ENCODE measurements around the gene UBE2F. TPM values are rescaled to one million over a fixed set of nuclear protein-coding genes. Genes with fewer than 3 reads are reported as not detected.

The UBE2F gene
- total and polyA plus RNA-seq, 7 experiments from 2014 or later, result 42.5 to 114 (median 52.7) TPM

- Histone ChIP-seq H3K4me3 (ENCODE audit: low read length) (peak overlapping the region; percentile 36), H3K4me1 (ENCODE audit: control insufficient read depth in 2 of 2, insufficient read depth in 2 of 2, low read length in 2 of 2) (peaks cover 12 to 14% of the 10 kb centered on the region in 2 donors), H3K27me3 (ENCODE audit: control insufficient read depth in 2 of 2, insufficient read depth in 2 of 2, low read length in 2 of 2) (no peaks in the 10 kb centered on the region), H3K36me3 (ENCODE audit: control insufficient read depth in 2 of 3, insufficient read depth in 3 of 3, low read length in 3 of 3) (peaks cover 0 to 7% (median 0%) of the 10 kb centered on the region in 3 experiments), H3K27ac (ENCODE audit: low read depth, low read length) (peak overlapping the region; percentile 64), H3K9me3 (ENCODE audit: control insufficient read depth in 2 of 3, low read length in 3 of 3) (no peaks in the 10 kb centered on the region)
- Mint-ChIP-seq H3K4me1 (peaks cover 11 to 52% (median 40%) of the 10 kb centered on the region in 7 donors), H3K9me3 (peaks cover 0 to 1% (median 0%) of the 10 kb centered on the region in 11 donors), H3K27me3 (no peaks in the 10 kb centered on the region), H3K36me3 (peaks cover 0 to 43% (median 30%) of the 10 kb centered on the region in 5 donors), H3K4me3 (peak overlapping the region; percentile 27 to 80 (median 58)), H3K27ac (peak overlapping the region; percentile 46 to 95 (median 81))
- POLR2A ChIA-PET, result interaction anchor here (1.0 to 1.1 kb wide), 2 partner anchors 16 to 43 kb away, joined by 3 read pairs; no protein-coding TSS in a partner anchor
- CTCF ChIA-PET, result interaction anchor here (1.1 kb wide), 1 partner anchor 48 kb away, joined by 3 read pairs; no protein-coding TSS in a partner anchor
- intact Hi-C loops (cut with micrococcal nuclease), result loop anchor here (1.0 to 2.0 kb wide), 3 partner anchors 30 to 62 kb away; no protein-coding TSS in a partner anchor
- DNase-seq (peak in 3 of 9 donors; percentile 26 to 55 (median 35)), ATAC-seq (peak; percentile 58)
These were observed 31.7 kb downstream of the UBE2F start for GRCh38 chr2:237998530-237998929.

GRCh38 chr2:238003234-238004031, 36.6 kb downstream of the UBE2F start:
- no peaks in the 10 kb centered on the region for H3K9me3 ChIP-seq (ENCODE audit: control insufficient read depth in 2 of 3, low read length in 3 of 3)
- Mint-ChIP-seq H3K4me1 (peaks cover 23 to 70% (median 55%) of the 10 kb centered on the region in 7 donors), H3K4me3 (peak overlapping the region; percentile 4 to 67 (median 44)), H3K27me3 (no peaks in the 10 kb centered on the region), H3K9me3 (peaks cover 0 to 1% (median 0%) of the 10 kb centered on the region in 11 donors), H3K27ac (peak overlapping the region; percentile 5 to 87 (median 74)), H3K36me3 (peaks cover 2 to 52% (median 40%) of the 10 kb centered on the region in 5 donors)
- no peaks in the 10 kb centered on the region for H3K36me3 ChIP-seq (ENCODE audit: control insufficient read depth in 2 of 3, insufficient read depth in 3 of 3, low read length in 3 of 3)
- H3K27me3 ChIP-seq (ENCODE audit: control insufficient read depth in 2 of 2, insufficient read depth in 2 of 2, low read length in 2 of 2), result no peaks in the 10 kb centered on the region
- peak; percentile 78 for ATAC-seq
- peak overlapping the region; percentile 43 for H3K27ac ChIP-seq (ENCODE audit: low read depth, low read length)
- peak in 8 of 9 donors; percentile 19 to 44 (median 30) for DNase-seq
- ChIA-PET POLR2A (interaction anchor here (1.1 kb wide), 1 partner anchor 33 kb away, joined by 3 read pairs; no protein-coding TSS in a partner anchor), CTCF (no interaction called here)
- peaks cover 6 to 10% of the 10 kb centered on the region in 2 donors for H3K4me1 ChIP-seq (ENCODE audit: control insufficient read depth in 2 of 2, insufficient read depth in 2 of 2, low read length in 2 of 2)
- intact Hi-C loops (cut with micrococcal nuclease), result no loop called here
- no peak overlapping the region for H3K4me3 ChIP-seq (ENCODE audit: low read length)

GRCh38 chr2:238004077-238004830, 37.4 kb downstream of the UBE2F start:
- ChIA-PET POLR2A (interaction anchor here (1.1 kb wide), 1 partner anchor 34 kb away, joined by 3 read pairs; no protein-coding TSS in a partner anchor), CTCF (no interaction called here)
- Mint-ChIP-seq H3K4me3 (peak overlapping the region in 6 of 10 donors; percentile 38 to 67 (median 47)), H3K27me3 (no peaks in the 10 kb centered on the region), H3K36me3 (peaks cover 5 to 51% (median 43%) of the 10 kb centered on the region in 5 donors), H3K27ac (peak overlapping the region; percentile 5 to 87 (median 74)), H3K4me1 (peaks cover 30 to 70% (median 54%) of the 10 kb centered on the region in 7 donors), H3K9me3 (peaks cover 0 to 1% (median 0%) of the 10 kb centered on the region in 11 donors)
- Histone ChIP-seq H3K4me3 (ENCODE audit: low read length) (no peak overlapping the region), H3K27ac (ENCODE audit: low read depth, low read length) (peak overlapping the region; percentile 43), H3K9me3 (ENCODE audit: control insufficient read depth in 2 of 3, low read length in 3 of 3) (no peaks in the 10 kb centered on the region), H3K27me3 (ENCODE audit: control insufficient read depth in 2 of 2, insufficient read depth in 2 of 2, low read length in 2 of 2) (no peaks in the 10 kb centered on the region), H3K4me1 (ENCODE audit: control insufficient read depth in 2 of 2, insufficient read depth in 2 of 2, low read length in 2 of 2) (peaks cover 5 to 11% of the 10 kb centered on the region in 2 donors), H3K36me3 (ENCODE audit: control insufficient read depth in 2 of 3, insufficient read depth in 3 of 3, low read length in 3 of 3) (no peaks in the 10 kb centered on the region)
- DNase-seq (no peak), ATAC-seq (no peak)
- intact Hi-C loops (cut with micrococcal nuclease), result no loop called here

- CTCF ChIA-PET, result no interaction called here
- Histone ChIP-seq H3K27ac (ENCODE audit: low read depth, low read length) (no peak overlapping the region), H3K27me3 (ENCODE audit: control insufficient read depth in 2 of 2, insufficient read depth in 2 of 2, low read length in 2 of 2) (no peaks in the 10 kb centered on the region), H3K4me3 (ENCODE audit: low read length) (no peak overlapping the region), H3K4me1 (ENCODE audit: control insufficient read depth in 2 of 2, insufficient read depth in 2 of 2, low read length in 2 of 2) (peaks cover 5 to 20% of the 10 kb centered on the region in 2 donors), H3K9me3 (ENCODE audit: control insufficient read depth in 2 of 3, low read length in 3 of 3) (no peaks in the 10 kb centered on the region), H3K36me3 (ENCODE audit: control insufficient read depth in 2 of 3, insufficient read depth in 3 of 3, low read length in 3 of 3) (no peaks in the 10 kb centered on the region)
- no peak overlapping the region for H3K27ac Mint-ChIP-seq
- H3K27me3 Mint-ChIP-seq, result no peaks in the 10 kb centered on the region
- H3K4me3 Mint-ChIP-seq, result peak overlapping the region in 1 of 10 donors; percentile 27
- H3K36me3 Mint-ChIP-seq, result peaks cover 6 to 44% (median 36%) of the 10 kb centered on the region in 5 donors
- H3K9me3 Mint-ChIP-seq, result peaks cover 0 to 1% (median 0%) of the 10 kb centered on the region in 11 donors
- ATAC-seq, result no peak
- intact Hi-C loops (cut with micrococcal nuclease), result no loop called here
- DNase-seq, result no peak
- H3K4me1 Mint-ChIP-seq, result peaks cover 37 to 74% (median 57%) of the 10 kb centered on the region in 7 donors
- POLR2A ChIA-PET, result interaction anchor here (0.7 kb wide), 1 partner anchor 185 kb away, joined by 5 read pairs; no protein-coding TSS in a partner anchor
These were observed 38.7 kb downstream of the UBE2F start for GRCh38 chr2:238005528-238005927.

GRCh38 chr2:238006510-238006909, 39.7 kb downstream of the UBE2F start:
- Histone ChIP-seq H3K27ac (ENCODE audit: low read depth, low read length) (no peak overlapping the region), H3K4me1 (ENCODE audit: control insufficient read depth in 2 of 2, insufficient read depth in 2 of 2, low read length in 2 of 2) (peaks cover 5 to 20% of the 10 kb centered on the region in 2 donors), H3K27me3 (ENCODE audit: control insufficient read depth in 2 of 2, insufficient read depth in 2 of 2, low read length in 2 of 2) (no peaks in the 10 kb centered on the region), H3K4me3 (ENCODE audit: low read length) (no peak overlapping the region), H3K9me3 (ENCODE audit: control insufficient read depth in 2 of 3, low read length in 3 of 3) (no peaks in the 10 kb centered on the region), H3K36me3 (ENCODE audit: control insufficient read depth in 2 of 3, insufficient read depth in 3 of 3, low read length in 3 of 3) (no peaks in the 10 kb centered on the region)
- ATAC-seq, result no peak
- Mint-ChIP-seq H3K27ac (no peak overlapping the region), H3K27me3 (no peaks in the 10 kb centered on the region), H3K9me3 (peaks cover 0 to 1% (median 0%) of the 10 kb centered on the region in 11 donors), H3K36me3 (peaks cover 9 to 46% (median 42%) of the 10 kb centered on the region in 5 donors), H3K4me3 (no peak overlapping the region), H3K4me1 (peaks cover 45 to 82% (median 67%) of the 10 kb centered on the region in 7 donors)
- intact Hi-C loops (cut with micrococcal nuclease), result no loop called here
- ChIA-PET CTCF (no interaction called here), POLR2A (no interaction called here)
- DNase-seq, result no peak

- DNase-seq, result no peak
- no peaks in the 10 kb centered on the region for H3K27me3 Mint-ChIP-seq
- H3K4me1 Mint-ChIP-seq, result peaks cover 46 to 79% (median 61%) of the 10 kb centered on the region in 7 donors
- H3K27me3 ChIP-seq (ENCODE audit: control insufficient read depth in 2 of 2, insufficient read depth in 2 of 2, low read length in 2 of 2), result no peaks in the 10 kb centered on the region
- H3K27ac ChIP-seq (ENCODE audit: low read depth, low read length), result no peak overlapping the region
- peak overlapping the region in 1 of 9 donors; percentile 63 for H3K27ac Mint-ChIP-seq
- no peaks in the 10 kb centered on the region for H3K36me3 ChIP-seq (ENCODE audit: control insufficient read depth in 2 of 3, insufficient read depth in 3 of 3, low read length in 3 of 3)
- POLR2A ChIA-PET, result no interaction called here
- no peaks in the 10 kb centered on the region for H3K9me3 ChIP-seq (ENCODE audit: control insufficient read depth in 2 of 3, low read length in 3 of 3)
- CTCF ChIA-PET, result no interaction called here
- H3K4me3 ChIP-seq (ENCODE audit: low read length), result no peak overlapping the region
- intact Hi-C loops (cut with micrococcal nuclease), result no loop called here
- peaks cover 5 to 20% of the 10 kb centered on the region in 2 donors for H3K4me1 ChIP-seq (ENCODE audit: control insufficient read depth in 2 of 2, insufficient read depth in 2 of 2, low read length in 2 of 2)
- peaks cover 9 to 51% (median 43%) of the 10 kb centered on the region in 5 donors for H3K36me3 Mint-ChIP-seq
- no peak for ATAC-seq
- peak overlapping the region in 1 of 10 donors; percentile 51 for H3K4me3 Mint-ChIP-seq
- no peaks in the 10 kb centered on the region for H3K9me3 Mint-ChIP-seq
These were observed 41.1 kb downstream of the UBE2F start for GRCh38 chr2:238007924-238008323.

Measured in naive thymus-derived CD4-positive, alpha-beta T cell (primary cell).